HL-60/S4 (cell line): Measurements from ENCODE around the gene VWA5B2.

Experiments
- in situ Hi-C: fragments of 300-500 bp; cut with MboI; formaldehyde crosslinking; loops from 2 replicates; pipeline ENCODE4 v1.14.3; 2022; ENCODE audit warnings: low sequenced_read_pairs

VWA5B2 gene

GRCh38 chr3:184222521-184222920 is 6.9 kb upstream of the VWA5B2 start:
- in situ Hi-C loops = no loop called here

DNA sequence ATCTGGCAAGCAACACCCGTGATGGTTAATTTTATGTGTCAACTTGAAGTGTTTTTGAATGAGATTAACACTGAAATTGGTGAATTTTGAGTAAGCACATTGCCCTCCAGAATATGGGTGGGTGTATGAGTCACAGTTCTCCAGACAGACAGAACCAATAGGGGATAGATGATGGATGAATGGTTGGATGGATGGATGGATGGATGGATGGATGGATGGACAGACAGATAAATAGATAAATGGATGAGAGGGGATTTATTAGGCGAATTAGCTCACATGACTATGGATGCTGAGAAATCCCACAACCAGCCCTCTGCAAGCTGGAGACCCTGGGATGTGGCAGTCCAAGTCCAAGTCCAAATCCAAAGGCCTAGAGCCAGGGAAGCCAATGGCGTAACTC is 5.4 kb upstream of the VWA5B2 start:
- in situ Hi-C loops = no loop called here

DNA sequence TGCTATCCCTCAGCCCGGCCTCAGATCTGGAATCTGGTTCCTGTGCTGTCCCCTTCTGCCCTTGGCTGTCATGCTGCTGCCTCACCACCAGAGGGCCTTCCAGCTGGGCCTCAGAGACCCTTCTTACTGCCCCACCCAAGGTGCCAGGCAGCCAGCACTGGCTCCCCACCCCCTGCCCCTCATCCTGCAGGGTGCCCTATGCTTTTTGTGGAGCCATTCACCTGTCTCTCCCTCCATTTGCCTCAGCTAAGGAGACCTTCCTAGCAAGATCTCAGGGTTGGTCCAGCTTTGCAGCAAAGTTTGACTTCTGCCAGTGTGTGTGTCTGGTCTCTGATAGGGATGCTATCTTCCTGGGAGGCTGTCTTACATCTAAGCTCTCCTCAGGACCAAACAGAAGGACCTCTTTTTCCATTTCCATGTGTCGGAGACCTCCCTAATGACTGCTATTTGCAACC is 1.9 kb upstream of the VWA5B2 start:
- in situ Hi-C loops = no loop called here

GRCh38 chr3:184228376-184229137 is 828 bp upstream of the VWA5B2 start:
- in situ Hi-C loops = no loop called here

- in situ Hi-C loops = no loop called here
These were observed 757 bp downstream of the VWA5B2 start for GRCh38 chr3:184230081-184230602.

DNA sequence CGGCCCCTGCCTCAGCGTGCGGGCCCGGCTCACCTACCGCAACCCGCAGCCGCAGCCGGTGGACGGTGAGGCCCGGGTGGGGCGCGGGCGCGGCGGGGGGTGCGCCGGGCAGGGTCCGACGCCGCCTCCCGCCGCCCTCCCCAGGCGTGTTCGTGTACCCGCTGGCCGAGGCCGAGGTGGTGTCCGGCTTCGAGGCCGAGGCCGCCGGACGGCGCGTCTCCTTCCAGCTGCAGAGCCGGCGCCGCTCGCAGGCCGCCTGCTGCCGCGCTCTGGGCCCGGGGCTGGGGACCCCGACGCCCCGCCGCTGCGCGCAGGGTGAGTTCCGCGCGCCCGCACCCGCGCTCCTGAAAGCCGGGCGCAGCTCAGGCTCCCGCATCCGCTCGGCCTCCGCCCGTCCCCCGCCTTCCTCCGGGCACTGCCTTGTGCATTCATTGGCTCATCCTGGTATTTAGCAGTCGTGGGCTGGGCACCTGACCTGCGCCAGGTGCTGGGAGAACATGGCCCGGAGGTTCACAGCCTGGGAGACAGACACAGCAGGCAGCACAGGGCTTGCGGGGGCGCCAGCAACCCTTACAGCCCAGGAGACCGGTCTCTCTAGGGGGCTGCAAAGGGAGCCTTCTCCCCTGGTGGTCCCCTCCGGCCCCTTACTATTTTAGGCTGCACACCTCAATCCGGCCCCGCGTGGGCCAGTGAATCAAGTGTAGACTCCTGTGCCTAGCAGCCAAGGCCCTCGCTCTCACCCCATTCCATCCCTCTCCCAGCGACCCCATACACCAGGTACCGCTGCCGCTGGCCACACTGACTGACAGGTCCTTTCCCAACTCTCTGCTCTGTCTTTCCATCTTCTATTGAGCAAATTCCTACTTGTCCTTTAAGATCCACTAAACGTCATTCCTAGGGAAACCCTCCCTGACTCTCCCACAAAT is 1.5 kb downstream of the VWA5B2 start:
- in situ Hi-C loops = no loop called here

DNA sequence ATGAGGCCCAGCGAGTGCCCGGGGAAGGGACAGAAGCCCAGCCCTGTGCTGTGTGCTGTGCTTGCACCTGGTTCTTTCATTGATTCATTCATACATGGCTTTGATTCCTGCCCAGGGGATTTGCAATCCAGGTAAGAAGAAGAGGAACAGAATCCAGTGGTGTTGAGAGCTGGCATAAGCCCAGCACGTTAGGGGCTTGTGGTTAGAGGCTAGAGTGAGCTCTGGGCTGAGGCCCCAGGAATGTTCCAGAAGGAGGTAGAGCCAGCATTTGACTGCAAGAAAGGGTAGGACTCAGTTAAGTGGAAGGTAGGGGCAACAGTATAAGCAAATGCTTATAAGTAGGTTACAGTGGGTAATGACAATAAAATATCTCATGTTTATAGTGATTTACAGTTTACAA is 2.3 kb downstream of the VWA5B2 start:
- in situ Hi-C loops = no loop called here

DNA sequence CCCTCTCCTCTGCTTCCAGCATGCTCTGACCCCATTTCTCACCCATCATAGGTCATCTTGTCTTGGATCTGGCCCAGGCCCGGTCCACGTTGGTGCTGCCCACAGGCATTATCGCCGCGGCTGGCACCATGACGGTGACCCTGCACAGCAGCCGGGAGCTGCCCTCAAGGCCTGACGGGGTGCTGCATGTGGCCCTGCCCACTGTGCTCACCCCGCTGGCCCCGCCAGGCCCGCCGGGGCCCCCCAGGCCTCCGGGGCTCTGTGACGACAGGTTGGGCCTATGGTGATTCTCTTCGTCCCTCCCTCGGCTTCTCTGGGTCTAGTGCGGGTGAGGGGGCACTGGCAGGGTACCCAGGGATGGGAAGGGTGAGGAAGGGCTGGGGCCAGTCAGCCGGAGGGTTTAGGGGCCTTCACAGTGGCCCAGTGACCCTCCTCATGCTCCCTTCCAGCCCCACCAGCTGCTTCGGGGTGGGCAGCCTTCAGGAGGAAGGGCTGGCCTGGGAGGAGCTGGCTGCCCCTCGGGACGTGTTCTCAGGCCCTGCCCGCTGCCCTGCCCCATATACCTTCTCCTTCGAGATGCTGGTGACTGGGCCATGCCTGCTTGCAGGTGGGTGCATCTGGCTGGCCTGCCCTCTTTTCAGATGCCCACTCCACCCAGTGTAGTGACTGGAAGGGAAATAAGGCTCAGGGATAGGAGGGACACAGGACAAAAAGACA is 3.9 kb downstream of the VWA5B2 start:
- in situ Hi-C loops = no loop called here

DNA sequence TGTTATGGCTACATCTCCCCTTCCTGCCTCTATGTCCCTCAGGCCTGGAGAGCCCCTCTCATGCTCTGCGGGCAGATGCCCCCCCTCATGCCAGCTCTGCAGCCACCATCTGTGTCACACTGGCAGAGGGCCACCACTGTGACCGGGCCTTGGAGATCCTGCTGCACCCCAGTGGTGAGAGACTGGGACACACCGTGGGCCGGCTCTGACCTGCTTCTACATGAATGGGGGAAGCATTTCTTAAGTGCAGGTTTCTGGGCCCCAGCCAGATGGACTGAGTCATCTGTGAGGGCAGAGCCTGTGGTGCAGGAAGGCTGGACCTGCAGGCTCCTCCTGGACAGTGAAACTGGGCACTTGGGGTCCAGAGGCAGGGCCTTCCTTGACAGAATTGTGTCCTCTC is 4.8 kb downstream of the VWA5B2 start:
- in situ Hi-C loops = no loop called here

DNA sequence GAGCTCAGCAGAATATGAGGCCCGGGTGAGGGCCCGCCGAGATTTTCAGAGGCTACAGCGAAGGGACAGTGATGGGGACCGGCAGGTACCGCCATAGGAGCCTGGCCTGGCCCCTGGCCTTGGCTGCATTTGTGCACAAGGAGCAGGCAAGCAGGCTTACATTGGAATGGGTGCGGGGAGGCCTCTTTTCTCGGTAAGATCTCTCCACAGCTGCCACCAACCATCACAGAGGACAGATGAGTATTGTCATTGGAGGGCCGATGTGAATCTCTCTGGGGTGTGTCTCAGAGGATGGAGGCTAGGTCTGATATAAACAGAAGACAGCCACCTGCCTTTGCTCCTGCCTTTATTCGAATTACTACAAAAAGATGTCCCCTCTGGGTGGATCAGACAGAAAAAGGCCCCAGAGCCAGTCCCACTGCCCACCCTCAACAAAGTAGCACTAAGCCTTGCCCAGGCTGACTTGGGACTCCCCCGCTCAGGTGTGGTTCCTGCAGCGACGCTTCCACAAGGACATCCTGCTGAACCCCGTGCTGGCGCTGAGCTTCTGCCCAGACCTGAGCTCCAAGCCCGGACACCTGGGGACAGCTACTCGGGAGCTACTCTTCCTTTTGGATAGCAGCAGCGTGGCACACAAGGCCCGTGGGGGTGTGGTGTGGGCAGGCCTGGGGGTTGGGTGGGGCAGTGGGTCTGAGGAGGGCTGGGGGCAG is 5.4 kb downstream of the VWA5B2 start:
- in situ Hi-C loops = no loop called here

DNA sequence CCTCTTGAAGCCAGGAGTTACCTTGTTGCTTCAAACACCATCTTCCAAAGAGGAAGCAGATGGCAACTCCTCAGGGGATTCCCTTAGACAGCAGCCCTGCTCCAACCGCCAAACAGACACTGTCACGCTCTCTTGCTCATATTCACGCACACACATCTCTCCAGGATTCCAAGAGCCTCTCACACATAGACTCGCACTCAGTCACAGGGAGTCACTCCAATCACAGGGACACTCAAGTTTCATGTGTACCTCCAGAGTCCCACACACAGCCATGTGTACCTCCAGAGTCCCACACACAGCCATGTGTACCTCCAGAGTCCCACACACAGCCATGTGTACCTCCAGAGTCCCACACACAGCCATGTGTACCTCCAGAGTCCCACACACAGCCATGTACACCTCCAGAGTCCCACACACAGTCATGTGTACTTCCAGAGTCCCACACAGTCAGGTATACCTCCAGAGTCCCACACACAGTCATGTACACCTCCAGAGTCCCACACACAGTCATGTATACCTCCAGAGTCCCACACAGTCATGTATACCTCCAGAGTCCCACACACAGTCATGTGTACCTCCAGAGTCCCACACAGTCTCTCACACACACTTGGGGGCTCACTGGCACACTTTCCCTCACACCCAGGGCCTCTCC is 6.1 kb downstream of the VWA5B2 start:
- in situ Hi-C loops = no loop called here

DNA sequence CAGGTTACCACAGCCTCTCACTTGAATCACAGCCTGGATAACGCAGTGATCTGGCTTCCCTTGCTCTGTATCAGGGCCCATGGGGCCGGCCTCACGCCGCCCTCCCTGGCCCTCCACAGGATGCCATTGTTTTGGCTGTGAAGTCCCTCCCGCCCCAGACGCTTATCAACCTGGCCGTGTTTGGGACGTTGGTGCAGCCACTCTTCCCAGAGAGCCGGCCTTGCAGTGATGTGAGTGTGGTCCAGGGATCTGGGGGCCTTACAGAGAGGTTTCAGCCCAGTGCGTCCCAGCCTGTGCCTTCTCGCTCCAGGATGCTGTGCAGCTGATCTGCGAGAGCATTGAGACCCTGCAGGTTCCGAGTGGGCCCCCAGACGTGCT is 6.6 kb downstream of the VWA5B2 start:
- in situ Hi-C loops = no loop called here

DNA sequence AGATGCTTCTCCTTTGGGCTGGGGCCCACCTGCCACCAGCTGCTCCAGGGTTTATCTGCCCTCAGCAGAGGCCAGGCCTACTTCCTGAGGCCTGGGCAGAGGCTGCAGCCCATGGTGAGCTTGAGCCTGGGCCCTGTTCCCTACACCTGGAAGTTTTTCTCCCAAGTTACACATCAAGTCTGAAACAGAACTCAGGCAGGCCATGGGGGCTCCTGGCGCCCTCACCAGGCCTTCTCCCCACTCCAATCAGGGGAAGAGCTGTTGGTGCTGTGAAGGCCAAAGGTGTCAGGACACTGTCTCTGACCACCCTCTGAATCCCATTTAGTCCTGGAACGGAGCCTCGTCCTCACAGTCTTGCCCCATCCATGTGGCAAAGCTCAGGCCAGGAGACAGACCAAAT is 7.3 kb downstream of the VWA5B2 start:
- in situ Hi-C loops = no loop called here

- in situ Hi-C loops = no loop called here
These were observed 7.8 kb downstream of the VWA5B2 start for GRCh38 chr3:184237211-184237610.

GRCh38 chr3:184237807-184238206 is 8.4 kb downstream of the VWA5B2 start:
- in situ Hi-C loops = no loop called here

- in situ Hi-C loops = no loop called here
These were observed 8.9 kb downstream of the VWA5B2 start for GRCh38 chr3:184238246-184238818.

- in situ Hi-C loops = no loop called here
These were observed 9.8 kb downstream of the VWA5B2 start for GRCh38 chr3:184239221-184239620.

GRCh38 chr3:184239708-184240107 is 10.3 kb downstream of the VWA5B2 start:
- in situ Hi-C loops = no loop called here

- in situ Hi-C loops = no loop called here
These were observed 11.2 kb downstream of the VWA5B2 start for GRCh38 chr3:184240384-184241140.
